Neutrophil (primary cell): ENCODE data around the gene AIDA.
A peak's percentile ranks its signal among the peaks of the same experiment; 100 is the strongest.

Experiments used
- H3K27ac ChIP-seq: fragments of 200-600 bp; sonication (generic); 2 replicates; pipeline ENCODE4 v1.5.1; 2016; ENCODE audit warnings: mild to moderate bottlenecking, moderate library complexity
- H3K27me3 ChIP-seq: fragments of 200-600 bp; sonication (generic); 2 replicates; pipeline ENCODE4 v1.6.0; 2016; ENCODE audit warnings: mild to moderate bottlenecking
- H3K36me3 ChIP-seq: fragments of 200-600 bp; sonication (generic); 2 replicates; pipeline ENCODE4 v1.5.1; 2017
- H3K4me1 ChIP-seq, 2 experiments: fragments of 200-600 bp in 1 of 2; sonication (generic) in 1 of 2; 1 replicate in 1 of 2; 2 replicates in 1 of 2; pipeline versions ENCODE4 v1.5.1 to v1.6.1; 2013 to 2016; ENCODE audit warnings: low read depth in 1 of 2, low read length in 1 of 2, mild to moderate bottlenecking in 1 of 2, moderate library complexity in 1 of 2; ENCODE audit not compliant: control insufficient read depth in 1 of 2, insufficient read depth in 1 of 2
- H3K4me3 ChIP-seq, 2 experiments: fragments of 200-600 bp in 1 of 2; sonication (generic) in 1 of 2; 1 replicate in 1 of 2; 2 replicates in 1 of 2; pipeline ENCODE4 v1.5.1; 2013 to 2016; ENCODE audit warnings: low read depth in 1 of 2, low read length in 1 of 2, mild to moderate bottlenecking in 1 of 2, moderate library complexity in 1 of 2
- H3K9me3 ChIP-seq: fragments of 200-600 bp; sonication (generic); 2 replicates; pipeline ENCODE4 v1.5.1; 2016
- TF ChIP-seq, protein P1 (sequence below): fragments of 200-600 bp; sonication (generic); IDR thresholded peaks from 2 replicates; pipeline ENCODE4 v1.5.1; 2016; ENCODE audit warnings: antibody characterized with exemption

The AIDA gene

GRCh38 chr1:222728746-222729145 is 16.5 kb upstream of the AIDA start:
- Histone ChIP-seq H3K27me3 (no peaks in the 10 kb centered on the region), H3K9me3 (no peaks in the 10 kb centered on the region), H3K36me3 (peaks cover 100% of the 10 kb centered on the region), H3K27ac (no peak overlapping the region), H3K4me3 (no peak overlapping the region), H3K4me1 (no peaks in the 10 kb centered on the region)
- TF ChIP-seq, protein P1, sequence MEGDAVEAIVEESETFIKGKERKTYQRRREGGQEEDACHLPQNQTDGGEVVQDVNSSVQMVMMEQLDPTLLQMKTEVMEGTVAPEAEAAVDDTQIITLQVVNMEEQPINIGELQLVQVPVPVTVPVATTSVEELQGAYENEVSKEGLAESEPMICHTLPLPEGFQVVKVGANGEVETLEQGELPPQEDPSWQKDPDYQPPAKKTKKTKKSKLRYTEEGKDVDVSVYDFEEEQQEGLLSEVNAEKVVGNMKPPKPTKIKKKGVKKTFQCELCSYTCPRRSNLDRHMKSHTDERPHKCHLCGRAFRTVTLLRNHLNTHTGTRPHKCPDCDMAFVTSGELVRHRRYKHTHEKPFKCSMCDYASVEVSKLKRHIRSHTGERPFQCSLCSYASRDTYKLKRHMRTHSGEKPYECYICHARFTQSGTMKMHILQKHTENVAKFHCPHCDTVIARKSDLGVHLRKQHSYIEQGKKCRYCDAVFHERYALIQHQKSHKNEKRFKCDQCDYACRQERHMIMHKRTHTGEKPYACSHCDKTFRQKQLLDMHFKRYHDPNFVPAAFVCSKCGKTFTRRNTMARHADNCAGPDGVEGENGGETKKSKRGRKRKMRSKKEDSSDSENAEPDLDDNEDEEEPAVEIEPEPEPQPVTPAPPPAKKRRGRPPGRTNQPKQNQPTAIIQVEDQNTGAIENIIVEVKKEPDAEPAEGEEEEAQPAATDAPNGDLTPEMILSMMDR = no peak

DNA sequence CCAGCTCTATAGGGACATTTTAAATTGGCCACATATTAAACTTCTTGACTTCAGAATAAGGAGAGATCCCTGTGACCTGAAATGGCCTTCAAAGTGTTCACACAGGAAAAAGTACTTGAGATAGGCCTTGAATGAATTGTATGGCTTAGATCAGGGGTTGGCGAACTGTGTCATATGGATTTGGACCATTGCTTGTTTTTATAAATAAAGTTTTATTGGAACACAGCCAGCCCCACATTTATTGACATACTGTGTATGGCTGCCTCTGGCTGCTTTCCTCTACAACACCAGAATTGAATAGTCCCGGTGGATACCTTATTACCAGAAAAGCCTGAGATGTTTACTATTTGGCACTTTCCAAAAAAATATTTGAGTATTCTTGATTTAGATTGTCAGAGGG is 4.1 kb upstream of the AIDA start:
- Histone ChIP-seq H3K36me3 (peaks cover 68% of the 10 kb centered on the region), H3K27me3 (no peaks in the 10 kb centered on the region), H3K9me3 (no peaks in the 10 kb centered on the region), H3K4me3 (no peak overlapping the region), H3K4me1 (peaks cover 22 to 23% of the 10 kb centered on the region in 2 experiments), H3K27ac (peak overlapping the region; percentile 19)
- TF ChIP-seq, protein P1 = no peak

- TF ChIP-seq, protein P1 = no peak
- peaks cover 37% of the 10 kb centered on the region for H3K36me3 ChIP-seq
- H3K4me1 ChIP-seq = peaks cover 31 to 37% of the 10 kb centered on the region in 2 experiments
- H3K27me3 ChIP-seq = no peaks in the 10 kb centered on the region
- H3K4me3 ChIP-seq = peak overlapping the region; percentile 69 to 97
- H3K27ac ChIP-seq = peak overlapping the region; percentile 98
- no peaks in the 10 kb centered on the region for H3K9me3 ChIP-seq
Measured at GRCh38 chr1:222713091-222713961, 1.0 kb upstream of the AIDA start.

GRCh38 chr1:222711319-222712252 is 705 bp downstream of the AIDA start:
- TF ChIP-seq, protein P1 = no peak
- peaks cover 31 to 37% of the 10 kb centered on the region in 2 experiments for H3K4me1 ChIP-seq

DNA sequence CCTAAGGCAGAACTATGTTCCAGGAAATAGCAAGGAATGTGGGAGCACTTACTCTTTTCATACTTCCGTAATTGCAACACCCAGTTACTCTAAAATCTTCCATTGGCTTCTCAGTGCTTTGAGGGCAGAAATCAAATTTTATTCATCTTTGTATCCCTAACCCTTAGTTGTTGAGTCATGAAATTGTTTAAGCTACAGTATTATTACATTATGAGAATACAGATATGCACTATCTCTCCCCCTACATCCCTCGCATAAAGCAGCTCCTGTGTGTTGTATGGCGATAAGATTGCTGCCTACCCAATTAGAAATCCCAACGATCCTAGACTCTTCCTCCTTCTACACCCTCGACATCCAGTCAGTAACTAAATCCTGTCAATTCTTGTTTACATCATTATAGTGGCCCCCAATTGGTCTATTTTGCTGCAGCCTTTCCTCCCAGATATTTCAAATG is 2.6 kb downstream of the AIDA start:
- H3K4me1 ChIP-seq = peaks cover 31 to 33% of the 10 kb centered on the region in 2 experiments
- TF ChIP-seq, protein P1 = no peak
- peaks cover 3% of the 10 kb centered on the region for H3K36me3 ChIP-seq
- no peak overlapping the region for H3K4me3 ChIP-seq
- no peaks in the 10 kb centered on the region for H3K27me3 ChIP-seq
- H3K27ac ChIP-seq = no peak overlapping the region
- H3K9me3 ChIP-seq = no peaks in the 10 kb centered on the region

More at GRCh38 chr1:222711319-222712252, 705 bp downstream of the AIDA start:
- Histone ChIP-seq H3K36me3 (peaks cover 21% of the 10 kb centered on the region), H3K27ac (peak overlapping the region; percentile 98), H3K4me3 (peak overlapping the region; percentile 69 to 97), H3K9me3 (no peaks in the 10 kb centered on the region), H3K27me3 (no peaks in the 10 kb centered on the region)
